ENCODE data around the gene KLK7. TPM values are rescaled to one million over a fixed set of nuclear protein-coding genes. Genes with fewer than 3 reads are reported as not detected.

KLK7 gene
- total RNA-seq, 6 donors from 2014 or later: 0.30 to 1.1 TPM; not detected in 4

- Histone ChIP-seq H3K4me3 (no peak overlapping the region), H3K9me3 (no peaks in the 10 kb centered on the region), H3K27ac (no peak overlapping the region), H3K4me1 (peaks cover 0 to 6% (median 0%) of the 10 kb centered on the region in 4 donors), H3K27me3 (peaks cover 0 to 21% (median 3%) of the 10 kb centered on the region in 4 donors), H3K36me3 (no peaks in the 10 kb centered on the region)
- 79 to 88% methylated on average over 5 to 7 of the region's 7 CpGs for WGBS, 2 donors
- TF ChIP-seq EP300 (IDR thresholded peaks at IDR 0.05): no peak
- no peak for TF ChIP-seq CTCF (IDR thresholded peaks at IDR 0.05)
- TF ChIP-seq POLR2A (IDR thresholded peaks at IDR 0.05): no peak
- no peak for TF ChIP-seq POLR2AphosphoS5 (IDR thresholded peaks at IDR 0.05)
- ATAC-seq (ENCODE audit: low FRiP score in 2 of 2) (no peak), DNase-seq (no peak)
Measured at GRCh38 chr19:51003316-51003715, 19.6 kb upstream of the KLK7 start.

GRCh38 chr19:51002542-51003311 is 19.0 kb upstream of the KLK7 start:
- 31 to 63% methylated on average over 35 to 39 of the region's 42 CpGs for WGBS, 2 donors
- Histone ChIP-seq H3K27me3 (peaks cover 0 to 21% (median 3%) of the 10 kb centered on the region in 4 donors), H3K4me3 (no peak overlapping the region), H3K9me3 (no peaks in the 10 kb centered on the region), H3K4me1 (peaks cover 0 to 6% (median 0%) of the 10 kb centered on the region in 4 donors), H3K36me3 (no peaks in the 10 kb centered on the region), H3K27ac (no peak overlapping the region)
- DNase-seq (peak in 1 of 2 donors; percentile 60), ATAC-seq (ENCODE audit: low FRiP score in 2 of 2) (peak in 1 of 2 donors; percentile 9)
- no peak for TF ChIP-seq EP300 (IDR thresholded peaks at IDR 0.05)
- TF ChIP-seq POLR2A (IDR thresholded peaks at IDR 0.05): no peak
- no peak for TF ChIP-seq CTCF (IDR thresholded peaks at IDR 0.05)
- no peak for TF ChIP-seq POLR2AphosphoS5 (IDR thresholded peaks at IDR 0.05)

GRCh38 chr19:51002089-51002532 is 18.4 kb upstream of the KLK7 start:
- peaks cover 0 to 21% (median 3%) of the 10 kb centered on the region in 4 donors for H3K27me3 ChIP-seq
- no peak for ATAC-seq (ENCODE audit: low FRiP score in 2 of 2)
- no peak overlapping the region for H3K4me3 ChIP-seq

GRCh38 chr19:51001515-51001914 is 17.8 kb upstream of the KLK7 start, which contains the start of gene KLK8:
TSS of gene KLK8 (minus strand) at chr19:51001604. CDS start at chr19:51001167, 437 bp downstream.
- no peak within 1 kb of the TSS for H3K4me3 ChIP-seq
- no peak within 1 kb of the TSS for H3K27ac ChIP-seq
- WGBS, 2 donors: 31 to 33% methylated on average over 7 of the region's 7 CpGs
- TF ChIP-seq EP300 (IDR thresholded peaks at IDR 0.05) (no peak), POLR2A (IDR thresholded peaks at IDR 0.05) (no peak), POLR2AphosphoS5 (IDR thresholded peaks at IDR 0.05) (no peak), CTCF (IDR thresholded peaks at IDR 0.05) (no peak)
- peaks cover 0 to 6% (median 0%) of the 10 kb centered on the region in 4 donors for H3K4me1 ChIP-seq
- H3K27me3 ChIP-seq: peaks cover 0 to 17% (median 3%) of the 10 kb centered on the region in 4 donors
- DNase-seq (no peak), ATAC-seq (ENCODE audit: low FRiP score in 2 of 2) (no peak)
- H3K36me3 ChIP-seq: no peaks in the 10 kb centered on the region
- no peaks in the 10 kb centered on the region for H3K9me3 ChIP-seq

More at GRCh38 chr19:51002089-51002532, 18.4 kb upstream of the KLK7 start:
- Histone ChIP-seq H3K27ac (no peak overlapping the region), H3K9me3 (no peaks in the 10 kb centered on the region), H3K36me3 (no peaks in the 10 kb centered on the region), H3K4me1 (peaks cover 0 to 6% (median 0%) of the 10 kb centered on the region in 4 donors)
- DNase-seq: no peak
- no peak for TF ChIP-seq POLR2AphosphoS5 (IDR thresholded peaks at IDR 0.05)
- TF ChIP-seq POLR2A (IDR thresholded peaks at IDR 0.05): no peak
- no peak for TF ChIP-seq EP300 (IDR thresholded peaks at IDR 0.05)
- no peak for TF ChIP-seq CTCF (IDR thresholded peaks at IDR 0.05)
- WGBS, 2 donors: 29 to 54% methylated on average over 12 of the region's 12 CpGs
